GM18951 (cell line): ENCODE data around the gene PPIP5K1.
A peak's percentile ranks its signal among the peaks of the same experiment; 100 is the strongest.

Experiments
- POLR2A ChIP-seq: IDR thresholded peaks from 4 replicates; pipeline ENCODE4 v1.6.1; 2011; ENCODE audit warnings: mild to moderate bottlenecking; ENCODE audit not compliant: insufficient read length, insufficient read depth; ENCODE audit errors: extremely low read depth
- in situ Hi-C: fragments of 300-500 bp; cut with MboI; formaldehyde crosslinking; loops from one replicate; pipeline ENCODE4 v1.12.0; 2022; ENCODE audit warnings: low sequenced_read_pairs, mixed read lengths, inconsistent platforms; ENCODE audit not compliant: unreplicated experiment

Gene PPIP5K1

GRCh38 chr15:43516801-43517353 lies 73.1 kb downstream of the PPIP5K1 start:
- no peak for TF ChIP-seq POLR2A
- in situ Hi-C loops: no loop called here

- no peak for TF ChIP-seq POLR2A
- in situ Hi-C loops: no loop called here
Observed at GRCh38 chr15:43516185-43516584, 73.8 kb downstream of the PPIP5K1 start.

- no peak for TF ChIP-seq POLR2A
- in situ Hi-C loops: no loop called here
Observed at GRCh38 chr15:43515741-43516140, 74.3 kb downstream of the PPIP5K1 start.

- in situ Hi-C loops: no loop called here
- no peak for TF ChIP-seq POLR2A
Observed at GRCh38 chr15:43514241-43515057, 75.6 kb downstream of the PPIP5K1 start.

- in situ Hi-C loops: no loop called here
- no peak for TF ChIP-seq POLR2A
Observed at GRCh38 chr15:43513550-43513949, 76.5 kb downstream of the PPIP5K1 start.

- TF ChIP-seq POLR2A: no peak
- in situ Hi-C loops: no loop called here
Observed at GRCh38 chr15:43511012-43511885, 78.8 kb downstream of the PPIP5K1 start.

- in situ Hi-C loops: no loop called here
- TF ChIP-seq POLR2A: peak; percentile 50
Observed at GRCh38 chr15:43510200-43511011, 79.6 kb downstream of the PPIP5K1 start.

GRCh38 chr15:43509660-43510199 lies 80.3 kb downstream of the PPIP5K1 start:
- in situ Hi-C loops: no loop called here
- TF ChIP-seq POLR2A: no peak

- in situ Hi-C loops: no loop called here
- no peak for TF ChIP-seq POLR2A
Observed at GRCh38 chr15:43508991-43509659, 80.9 kb downstream of the PPIP5K1 start.

GRCh38 chr15:43508421-43508820 lies 81.6 kb downstream of the PPIP5K1 start:
- TF ChIP-seq POLR2A: no peak
- in situ Hi-C loops: no loop called here

GRCh38 chr15:43505738-43506137 lies 84.3 kb downstream of the PPIP5K1 start:
- in situ Hi-C loops: no loop called here
- TF ChIP-seq POLR2A: no peak

- no peak for TF ChIP-seq POLR2A
- in situ Hi-C loops: no loop called here
Observed at GRCh38 chr15:43499635-43500034, 90.4 kb downstream of the PPIP5K1 start.
